GM18861 (cell line): ENCODE results near the gene MON2.
"Not testable (repeated sequence)": the region's sequence is repeated elsewhere in the genome, so short reads cannot be mapped to it uniquely, and the experiment has no call there.

ENCODE experiments used
- ATAC-seq: cut with Tn5 transposase; IDR thresholded peaks from one replicate; pipeline ENCODE4 v1.9.1; 2021; ENCODE audit not compliant: unreplicated experiment

MON2 gene

GRCh38 chr12:62466594-62467491 is at the start of gene MON2:
Gene MON2, plus strand, starts transcription at chr12:62466826. Its CDS starts 382 bp downstream, at chr12:62467208.
- peak; percentile 96 for ATAC-seq

- no peak for ATAC-seq
Observed at GRCh38 chr12:62426089-62426488, 40.5 kb upstream of the MON2 start.

GRCh38 chr12:62429457-62429856 is 37.2 kb upstream of the MON2 start:
- ATAC-seq: no peak

GRCh38 chr12:62434494-62435302 is 31.9 kb upstream of the MON2 start:
- ATAC-seq: no peak

- ATAC-seq: peak; percentile 62
Observed at GRCh38 chr12:62435303-62436163, 31.1 kb upstream of the MON2 start.

GRCh38 chr12:62436164-62436503 is 30.5 kb upstream of the MON2 start:
- ATAC-seq: no peak

- no peak for ATAC-seq
Observed at GRCh38 chr12:62438098-62438692, 28.4 kb upstream of the MON2 start.

- ATAC-seq: no peak
Observed at GRCh38 chr12:62446754-62447452, 19.7 kb upstream of the MON2 start.

- no peak for ATAC-seq
Observed at GRCh38 chr12:62448436-62448835, 18.2 kb upstream of the MON2 start.

- not testable (repeated sequence) for ATAC-seq
Observed at GRCh38 chr12:62455429-62455828, 11.2 kb upstream of the MON2 start.

- no peak for ATAC-seq
Observed at GRCh38 chr12:62458626-62459025, 8.0 kb upstream of the MON2 start.

- no peak for ATAC-seq
Observed at GRCh38 chr12:62459976-62460375, 6.7 kb upstream of the MON2 start.

GRCh38 chr12:62461171-62461837 is 5.3 kb upstream of the MON2 start:
- ATAC-seq: not testable (repeated sequence)

- not testable (repeated sequence) for ATAC-seq
Observed at GRCh38 chr12:62463252-62463651, 3.4 kb upstream of the MON2 start.

- ATAC-seq: peak; percentile 19
Observed at GRCh38 chr12:62466018-62466593, 520 bp upstream of the MON2 start.

GRCh38 chr12:62468397-62468796 is 1.8 kb downstream of the MON2 start:
- ATAC-seq: no peak

GRCh38 chr12:62468935-62469334 is 2.3 kb downstream of the MON2 start:
- no peak for ATAC-seq

- ATAC-seq: no peak
Observed at GRCh38 chr12:62469704-62470103, 3.1 kb downstream of the MON2 start.

- no peak for ATAC-seq
Observed at GRCh38 chr12:62471734-62472133, 5.1 kb downstream of the MON2 start.
